WTC11 (cell line): ENCODE results near the gene CDYL. TPM values are rescaled to one million over a fixed set of nuclear protein-coding genes. Genes with fewer than 3 reads are reported as not detected.

ENCODE experiments used
- ATAC-seq: fragments of 200-7000 bp; cut with Tn5 transposase; 2 replicates; pipeline ENCODE4 v1.10.0; 2021; ENCODE audit warnings: mild to moderate bottlenecking, moderate library complexity
- CTCF ChIA-PET: fragments of 300-600 bp; sonication (Branson Sonifier 250); formaldehyde crosslinking; loops from one replicate; lab custom pipeline; 2021; ENCODE audit warnings: antibody characterized with exemption; lab: Charles Lee
- POLR2A ChIA-PET: fragments of 350-600 bp; sonication (Branson Sonifier 250); formaldehyde crosslinking; loops from one replicate; lab custom pipeline; 2021; ENCODE audit warnings: antibody characterized with exemption; lab: Charles Lee
- DNase-seq: peaks from one replicate; pipeline ENCODE4 v3.0.0; 2021; ENCODE audit warnings: low spot score
- H3K27ac Mint-ChIP-seq: 2 replicates; pipeline ENCODE4 v1.8.0; 2021; ENCODE audit warnings: mixed read lengths
- H3K27me3 Mint-ChIP-seq: 2 replicates; pipeline ENCODE4 v1.8.0; 2021; ENCODE audit warnings: low read depth, mild to moderate bottlenecking, moderate library complexity, mixed read lengths
- H3K36me3 Mint-ChIP-seq: 2 replicates; pipeline ENCODE4 v1.8.0; 2021; ENCODE audit warnings: mixed read lengths
- H3K4me1 Mint-ChIP-seq: 2 replicates; pipeline ENCODE4 v1.8.0; 2022; ENCODE audit warnings: mixed read lengths
- H3K4me3 Mint-ChIP-seq: 2 replicates; pipeline ENCODE4 v1.8.0; 2021; ENCODE audit warnings: mild to moderate bottlenecking, moderate library complexity, mixed read lengths
- H3K9me3 Mint-ChIP-seq: 2 replicates; pipeline ENCODE4 v1.8.0; 2021; ENCODE audit warnings: mixed read lengths
- CREM ChIP-seq: sonication (generic); formaldehyde crosslinking; IDR thresholded peaks from 2 replicates; pipeline ENCODE4 v1.8.1; 2022; ENCODE audit warnings: mild to moderate bottlenecking, missing genetic modification reagents, moderate library complexity
- FOXK1 ChIP-seq: sonication (generic); formaldehyde crosslinking; IDR thresholded peaks from 2 replicates; pipeline ENCODE4 v1.8.0; 2022; ENCODE audit warnings: mild to moderate bottlenecking, moderate library complexity, missing genetic modification reagents
- FOXP1 ChIP-seq: sonication (generic); formaldehyde crosslinking; IDR thresholded peaks from 2 replicates; pipeline ENCODE4 v1.8.0; 2022; ENCODE audit warnings: missing genetic modification reagents, mild to moderate bottlenecking, moderate library complexity, borderline replicate concordance
- GRHL2 ChIP-seq: fragments of 250-450 bp; sonication (Bioruptor Pico); IDR thresholded peaks from 2 replicates; pipeline ENCODE4 v1.8.0; 2022; ENCODE audit warnings: mild to moderate bottlenecking, moderate library complexity; ENCODE audit not compliant: insufficient replicate concordance, severe bottlenecking
- JUN ChIP-seq: sonication (generic); formaldehyde crosslinking; IDR thresholded peaks from 2 replicates; pipeline ENCODE4 v1.8.0; 2023; ENCODE audit warnings: mild to moderate bottlenecking, missing genetic modification reagents
- KAT7 ChIP-seq: sonication (generic); formaldehyde crosslinking; IDR thresholded peaks from 2 replicates; pipeline ENCODE4 v1.8.1; 2023; ENCODE audit warnings: missing genetic modification reagents, mild to moderate bottlenecking, borderline replicate concordance
- RELA ChIP-seq: sonication (generic); formaldehyde crosslinking; IDR thresholded peaks from 2 replicates; pipeline ENCODE4 v1.8.1; 2022; ENCODE audit warnings: missing genetic modification reagents, mild to moderate bottlenecking, borderline replicate concordance
- RORB ChIP-seq: fragments of 250-450 bp; sonication (Bioruptor Pico); IDR thresholded peaks from 2 replicates; pipeline ENCODE4 v1.9.0; 2021; ENCODE audit warnings: mild to moderate bottlenecking
- TCF7 ChIP-seq: sonication (generic); formaldehyde crosslinking; IDR thresholded peaks from 2 replicates; pipeline ENCODE4 v1.8.0; 2022; ENCODE audit warnings: mild to moderate bottlenecking, low read depth, missing genetic modification reagents, moderate library complexity
- TEAD4 ChIP-seq: sonication (generic); formaldehyde crosslinking; IDR thresholded peaks from 2 replicates; pipeline ENCODE4 v1.8.0; 2022; ENCODE audit warnings: mild to moderate bottlenecking, missing genetic modification reagents
- ZBTB21 ChIP-seq: sonication (generic); formaldehyde crosslinking; IDR thresholded peaks from 2 replicates; pipeline ENCODE4 v1.8.1; 2023; ENCODE audit warnings: mild to moderate bottlenecking, missing genetic modification reagents, borderline replicate concordance
- ZNF232 ChIP-seq: sonication (generic); formaldehyde crosslinking; IDR thresholded peaks from 2 replicates; pipeline ENCODE4 v1.8.0; 2022; ENCODE audit warnings: mild to moderate bottlenecking, missing genetic modification reagents
- ZNF416 ChIP-seq: fragments of 250-450 bp; sonication (Bioruptor Pico); IDR thresholded peaks from 2 replicates; pipeline ENCODE4 v1.9.0; 2021; ENCODE audit warnings: mild to moderate bottlenecking, inconsistent platforms
- ZNF423 ChIP-seq: fragments of 250-450 bp; sonication (Bioruptor Pico); IDR thresholded peaks from 2 replicates; pipeline ENCODE4 v2.1.2; 2022; ENCODE audit warnings: mild to moderate bottlenecking, moderate library complexity
- total RNA-seq: library from RNA; stranded (reverse); gene quantifications from 3 replicates; pipeline ENCODE4 v1.2.3, GENCODE V29; 2021
- TF ChIP-seq, protein P1 (sequence below): fragments of 250-450 bp; sonication (Bioruptor Pico); IDR thresholded peaks from 2 replicates; pipeline ENCODE4 v1.8.0; 2021; ENCODE audit warnings: mild to moderate bottlenecking
- TF ChIP-seq, protein P2 (sequence below): fragments of 250-450 bp; sonication (Bioruptor Pico); IDR thresholded peaks from 2 replicates; pipeline ENCODE4 v1.9.0; 2021; ENCODE audit warnings: mild to moderate bottlenecking
- TF ChIP-seq, protein P3 (sequence below): sonication (generic); formaldehyde crosslinking; IDR thresholded peaks from 2 replicates; pipeline ENCODE4 v1.8.1; 2022; ENCODE audit warnings: mild to moderate bottlenecking, moderate library complexity, missing genetic modification reagents
- TF ChIP-seq, protein P4 (sequence below): sonication (generic); formaldehyde crosslinking; IDR thresholded peaks from 2 replicates; pipeline ENCODE4 v1.8.1; 2023; ENCODE audit warnings: mild to moderate bottlenecking, moderate library complexity, missing genetic modification reagents
- TF ChIP-seq, protein P5 (sequence below): sonication (generic); formaldehyde crosslinking; IDR thresholded peaks from 2 replicates; pipeline ENCODE4 v1.8.0; 2022; ENCODE audit warnings: mild to moderate bottlenecking, missing genetic modification reagents
- TF ChIP-seq, protein P6 (sequence below): sonication (generic); formaldehyde crosslinking; IDR thresholded peaks from 2 replicates; pipeline ENCODE4 v1.8.1; 2022; ENCODE audit warnings: mild to moderate bottlenecking, missing genetic modification reagents, moderate library complexity, borderline replicate concordance

CDYL gene
- total RNA-seq, 1 experiment from 2014 or later = 92.0 TPM

DNA sequence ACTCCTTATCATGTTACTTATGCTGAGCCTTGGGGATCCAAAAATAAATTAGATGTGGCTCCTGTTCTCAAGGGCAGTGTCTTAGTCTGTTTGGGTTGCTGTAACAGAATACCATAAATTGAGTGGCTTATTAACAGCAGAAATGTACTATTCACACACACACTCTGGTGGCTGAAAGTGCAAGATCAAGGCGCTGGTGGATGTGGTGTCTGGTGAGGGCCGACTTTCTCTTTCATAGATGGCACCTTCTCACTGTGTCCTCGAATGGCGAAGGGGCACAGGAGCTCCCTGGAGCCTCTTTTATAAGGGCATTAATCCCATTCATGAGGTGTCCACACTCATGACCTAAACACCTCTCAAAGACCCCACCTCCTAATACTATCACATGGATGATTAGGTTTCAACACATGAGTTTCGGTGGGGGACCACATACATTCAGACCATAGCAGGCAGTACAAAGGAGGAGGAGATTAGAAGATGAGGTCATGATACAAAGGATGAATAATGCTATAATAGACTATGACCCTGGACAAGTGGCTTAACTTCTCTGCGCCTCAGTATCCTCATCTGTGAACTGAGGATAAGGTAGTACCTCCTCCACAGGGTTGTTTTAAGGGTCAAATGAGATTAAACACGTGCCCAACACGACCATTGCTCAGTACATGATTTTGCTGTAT is 193.5 kb downstream of the CDYL start:
- H3K27me3 Mint-ChIP-seq = no peaks in the 10 kb centered on the region; the same call in 1 of the 2 replicates
- ATAC-seq (no peak), DNase-seq (no peak)
- POLR2A ChIA-PET = no interaction called here
- H3K4me3 Mint-ChIP-seq = no peak overlapping the region
- no peaks in the 10 kb centered on the region for H3K9me3 Mint-ChIP-seq
- no peak overlapping the region for H3K27ac Mint-ChIP-seq
- TF ChIP-seq ZNF423 (CRISPR knock-in tag) (no peak), ZNF232 (CRISPR knock-in tag) (no peak), ZNF416 (CRISPR knock-in tag) (no peak), TEAD4 (CRISPR knock-in tag) (no peak), FOXP1 (CRISPR knock-in tag) (no peak), JUN (CRISPR knock-in tag) (no peak), RELA (no peak), TCF7 (no peak), ZBTB21 (no peak), RORB (CRISPR knock-in tag) (no peak), KAT7 (CRISPR knock-in tag) (no peak), GRHL2 (CRISPR knock-in tag) (no peak), FOXK1 (no peak), CREM (no peak)
- TF ChIP-seq, protein P1, sequence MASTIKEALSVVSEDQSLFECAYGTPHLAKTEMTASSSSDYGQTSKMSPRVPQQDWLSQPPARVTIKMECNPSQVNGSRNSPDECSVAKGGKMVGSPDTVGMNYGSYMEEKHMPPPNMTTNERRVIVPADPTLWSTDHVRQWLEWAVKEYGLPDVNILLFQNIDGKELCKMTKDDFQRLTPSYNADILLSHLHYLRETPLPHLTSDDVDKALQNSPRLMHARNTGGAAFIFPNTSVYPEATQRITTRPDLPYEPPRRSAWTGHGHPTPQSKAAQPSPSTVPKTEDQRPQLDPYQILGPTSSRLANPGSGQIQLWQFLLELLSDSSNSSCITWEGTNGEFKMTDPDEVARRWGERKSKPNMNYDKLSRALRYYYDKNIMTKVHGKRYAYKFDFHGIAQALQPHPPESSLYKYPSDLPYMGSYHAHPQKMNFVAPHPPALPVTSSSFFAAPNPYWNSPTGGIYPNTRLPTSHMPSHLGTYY (CRISPR knock-in tag) = no peak
- TF ChIP-seq, protein P2, sequence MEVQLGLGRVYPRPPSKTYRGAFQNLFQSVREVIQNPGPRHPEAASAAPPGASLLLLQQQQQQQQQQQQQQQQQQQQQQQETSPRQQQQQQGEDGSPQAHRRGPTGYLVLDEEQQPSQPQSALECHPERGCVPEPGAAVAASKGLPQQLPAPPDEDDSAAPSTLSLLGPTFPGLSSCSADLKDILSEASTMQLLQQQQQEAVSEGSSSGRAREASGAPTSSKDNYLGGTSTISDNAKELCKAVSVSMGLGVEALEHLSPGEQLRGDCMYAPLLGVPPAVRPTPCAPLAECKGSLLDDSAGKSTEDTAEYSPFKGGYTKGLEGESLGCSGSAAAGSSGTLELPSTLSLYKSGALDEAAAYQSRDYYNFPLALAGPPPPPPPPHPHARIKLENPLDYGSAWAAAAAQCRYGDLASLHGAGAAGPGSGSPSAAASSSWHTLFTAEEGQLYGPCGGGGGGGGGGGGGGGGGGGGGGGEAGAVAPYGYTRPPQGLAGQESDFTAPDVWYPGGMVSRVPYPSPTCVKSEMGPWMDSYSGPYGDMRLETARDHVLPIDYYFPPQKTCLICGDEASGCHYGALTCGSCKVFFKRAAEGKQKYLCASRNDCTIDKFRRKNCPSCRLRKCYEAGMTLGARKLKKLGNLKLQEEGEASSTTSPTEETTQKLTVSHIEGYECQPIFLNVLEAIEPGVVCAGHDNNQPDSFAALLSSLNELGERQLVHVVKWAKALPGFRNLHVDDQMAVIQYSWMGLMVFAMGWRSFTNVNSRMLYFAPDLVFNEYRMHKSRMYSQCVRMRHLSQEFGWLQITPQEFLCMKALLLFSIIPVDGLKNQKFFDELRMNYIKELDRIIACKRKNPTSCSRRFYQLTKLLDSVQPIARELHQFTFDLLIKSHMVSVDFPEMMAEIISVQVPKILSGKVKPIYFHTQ (CRISPR knock-in tag) = no peak
- TF ChIP-seq, protein P3, sequence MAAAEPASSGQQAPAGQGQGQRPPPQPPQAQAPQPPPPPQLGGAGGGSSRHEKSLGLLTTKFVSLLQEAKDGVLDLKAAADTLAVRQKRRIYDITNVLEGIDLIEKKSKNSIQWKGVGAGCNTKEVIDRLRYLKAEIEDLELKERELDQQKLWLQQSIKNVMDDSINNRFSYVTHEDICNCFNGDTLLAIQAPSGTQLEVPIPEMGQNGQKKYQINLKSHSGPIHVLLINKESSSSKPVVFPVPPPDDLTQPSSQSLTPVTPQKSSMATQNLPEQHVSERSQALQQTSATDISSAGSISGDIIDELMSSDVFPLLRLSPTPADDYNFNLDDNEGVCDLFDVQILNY (CRISPR knock-in tag) = no peak
- TF ChIP-seq, protein P4, sequence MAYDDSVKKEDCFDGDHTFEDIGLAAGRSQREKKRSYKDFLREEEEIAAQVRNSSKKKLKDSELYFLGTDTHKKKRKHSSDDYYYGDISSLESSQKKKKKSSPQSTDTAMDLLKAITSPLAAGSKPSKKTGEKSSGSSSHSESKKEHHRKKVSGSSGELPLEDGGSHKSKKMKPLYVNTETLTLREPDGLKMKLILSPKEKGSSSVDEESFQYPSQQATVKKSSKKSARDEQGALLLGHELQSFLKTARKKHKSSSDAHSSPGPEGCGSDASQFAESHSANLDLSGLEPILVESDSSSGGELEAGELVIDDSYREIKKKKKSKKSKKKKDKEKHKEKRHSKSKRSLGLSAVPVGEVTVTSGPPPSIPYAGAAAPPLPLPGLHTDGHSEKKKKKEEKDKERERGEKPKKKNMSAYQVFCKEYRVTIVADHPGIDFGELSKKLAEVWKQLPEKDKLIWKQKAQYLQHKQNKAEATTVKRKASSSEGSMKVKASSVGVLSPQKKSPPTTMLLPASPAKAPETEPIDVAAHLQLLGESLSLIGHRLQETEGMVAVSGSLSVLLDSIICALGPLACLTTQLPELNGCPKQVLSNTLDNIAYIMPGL (CRISPR knock-in tag) = no peak
- TF ChIP-seq, protein P5, sequence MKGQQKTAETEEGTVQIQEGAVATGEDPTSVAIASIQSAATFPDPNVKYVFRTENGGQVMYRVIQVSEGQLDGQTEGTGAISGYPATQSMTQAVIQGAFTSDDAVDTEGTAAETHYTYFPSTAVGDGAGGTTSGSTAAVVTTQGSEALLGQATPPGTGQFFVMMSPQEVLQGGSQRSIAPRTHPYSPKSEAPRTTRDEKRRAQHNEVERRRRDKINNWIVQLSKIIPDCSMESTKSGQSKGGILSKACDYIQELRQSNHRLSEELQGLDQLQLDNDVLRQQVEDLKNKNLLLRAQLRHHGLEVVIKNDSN (CRISPR knock-in tag) = no peak
- TF ChIP-seq, protein P6, sequence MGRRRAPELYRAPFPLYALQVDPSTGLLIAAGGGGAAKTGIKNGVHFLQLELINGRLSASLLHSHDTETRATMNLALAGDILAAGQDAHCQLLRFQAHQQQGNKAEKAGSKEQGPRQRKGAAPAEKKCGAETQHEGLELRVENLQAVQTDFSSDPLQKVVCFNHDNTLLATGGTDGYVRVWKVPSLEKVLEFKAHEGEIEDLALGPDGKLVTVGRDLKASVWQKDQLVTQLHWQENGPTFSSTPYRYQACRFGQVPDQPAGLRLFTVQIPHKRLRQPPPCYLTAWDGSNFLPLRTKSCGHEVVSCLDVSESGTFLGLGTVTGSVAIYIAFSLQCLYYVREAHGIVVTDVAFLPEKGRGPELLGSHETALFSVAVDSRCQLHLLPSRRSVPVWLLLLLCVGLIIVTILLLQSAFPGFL = no peak
- H3K4me1 Mint-ChIP-seq = peaks cover 30% of the 10 kb centered on the region
- CTCF ChIA-PET = interaction anchor here (0.6 kb wide), 1 partner anchor 233 kb away, joined by 3 read pairs; no protein-coding TSS in a partner anchor
- no peaks in the 10 kb centered on the region for H3K36me3 Mint-ChIP-seq
